HG02938 (cell line): Measurements from ENCODE around the gene FAP.

Source experiments
- ATAC-seq: cut with Tn5 transposase; IDR thresholded peaks from one replicate; pipeline ENCODE4 v1.9.1; 2021; ENCODE audit warnings: mild to moderate bottlenecking, moderate library complexity; ENCODE audit not compliant: unreplicated experiment

The FAP gene

DNA sequence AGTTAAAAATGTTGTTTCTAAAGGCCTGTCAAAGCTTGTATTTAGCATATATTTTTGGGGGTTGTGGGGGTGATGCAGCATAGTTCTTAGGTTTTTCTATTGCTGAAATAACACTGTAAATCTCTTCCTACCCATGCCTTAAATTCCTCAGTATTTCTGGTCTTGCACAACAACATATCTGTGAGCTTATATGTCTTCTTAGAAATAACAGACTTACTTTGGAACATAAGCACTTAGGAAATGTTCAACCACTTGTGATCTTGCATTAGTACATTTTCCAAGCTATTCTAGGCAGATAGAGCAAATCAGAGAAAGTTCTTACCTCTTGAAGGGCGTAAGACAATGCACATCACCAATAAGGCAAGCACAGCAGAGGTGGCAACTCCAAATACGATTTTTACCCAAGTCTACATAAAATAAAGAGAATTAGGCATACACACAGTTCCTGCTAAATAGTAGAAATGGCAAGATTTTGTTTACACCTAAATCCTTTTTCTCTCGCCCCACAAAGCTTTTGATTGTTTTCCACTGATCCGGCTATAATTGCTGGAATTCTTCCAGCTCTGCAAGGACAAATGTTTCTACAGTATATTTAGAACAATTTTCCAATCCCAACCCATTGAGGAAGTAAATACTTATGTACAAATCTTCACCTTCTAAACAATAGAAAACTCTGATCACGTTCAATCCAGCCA, 512 bp downstream of the FAP start:
- no peak for ATAC-seq

- ATAC-seq, result no peak
Measured at GRCh38 chr2:162241571-162241970, 1.7 kb downstream of the FAP start.

DNA sequence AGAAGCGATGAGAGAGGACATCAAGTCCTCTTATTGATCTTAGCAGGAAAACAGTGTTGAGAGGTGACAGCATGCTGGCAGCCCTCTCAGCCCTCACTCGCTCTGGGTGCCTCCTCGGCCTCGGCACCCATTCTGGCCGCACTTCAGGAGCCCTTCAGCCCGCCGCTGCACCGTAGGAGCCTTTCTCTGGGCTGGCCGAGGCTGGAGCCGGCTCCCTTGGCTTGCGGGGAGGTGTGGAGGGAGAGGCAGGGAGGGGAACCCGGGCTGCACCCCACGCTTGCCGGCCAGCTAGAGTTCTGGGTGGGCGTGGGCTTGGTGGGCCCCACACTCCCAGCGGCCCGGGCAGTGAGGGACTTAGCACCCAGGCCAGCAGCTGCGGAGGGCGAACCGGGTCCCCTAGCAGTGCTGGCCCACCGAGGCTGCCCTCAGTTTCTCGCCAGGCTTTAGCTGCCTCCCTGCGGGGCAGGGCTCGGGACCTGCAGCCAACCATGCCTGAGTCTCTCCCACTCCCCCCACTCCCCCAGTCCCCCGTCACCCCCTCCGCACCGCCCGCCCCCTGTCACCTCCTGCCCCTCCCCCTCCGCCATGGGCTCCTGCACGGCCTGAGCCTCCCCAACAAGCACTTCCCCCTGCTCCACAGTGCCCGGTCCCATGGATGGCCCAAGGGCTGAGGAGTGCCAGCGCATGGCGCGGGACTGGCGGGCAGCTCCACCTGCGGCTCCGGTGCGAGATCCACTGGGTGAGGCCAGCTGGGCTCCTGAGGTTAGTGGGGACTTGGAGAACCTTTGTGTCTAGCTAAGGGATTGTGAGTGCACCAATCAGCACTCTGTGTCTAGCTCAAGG, 8.4 kb downstream of the FAP start:
- ATAC-seq, result no peak

GRCh38 chr2:162233197-162233596, 10.0 kb downstream of the FAP start:
- ATAC-seq, result no peak

DNA sequence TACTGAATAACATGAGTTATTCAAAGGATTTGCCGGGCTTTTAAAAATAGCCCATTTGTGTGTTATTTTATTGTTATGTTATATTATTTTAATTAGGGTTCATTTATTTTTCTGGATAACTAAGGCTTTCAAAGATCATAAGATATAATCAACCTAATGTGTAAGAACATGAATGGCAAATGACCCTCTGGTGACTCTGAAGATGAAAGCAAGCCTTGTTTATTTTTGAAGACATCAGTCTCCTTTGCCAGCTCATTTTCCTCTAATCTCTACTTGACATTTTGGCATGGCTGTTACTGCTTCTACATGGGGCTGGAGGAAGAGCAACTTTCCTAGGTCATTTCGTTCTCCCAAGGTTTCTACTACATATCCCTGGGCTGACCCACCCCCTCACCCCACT, 10.6 kb downstream of the FAP start:
- no peak for ATAC-seq

GRCh38 chr2:162232027-162232426, 11.2 kb downstream of the FAP start:
- ATAC-seq, result no peak

GRCh38 chr2:162230761-162231160, 12.5 kb downstream of the FAP start:
- no peak for ATAC-seq

DNA sequence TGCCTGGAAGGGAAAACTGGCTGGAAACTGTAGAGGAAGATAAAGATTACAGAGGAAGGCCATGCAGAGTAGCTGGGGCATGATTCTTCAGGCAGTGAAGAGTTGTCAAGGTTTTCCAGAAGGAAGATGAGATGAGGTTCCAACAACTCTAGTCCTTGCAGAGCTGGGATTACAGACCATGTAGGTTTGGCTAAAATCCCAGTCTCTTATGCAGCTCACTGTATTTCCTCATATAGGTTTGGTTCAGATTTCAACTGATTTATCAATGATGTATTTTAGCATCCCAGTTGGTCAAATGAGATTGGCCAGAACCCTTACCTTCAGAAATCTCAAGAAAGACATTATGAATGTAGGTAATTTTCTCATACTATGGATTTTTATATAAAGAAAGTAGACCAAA, 16.4 kb downstream of the FAP start:
- ATAC-seq, result no peak

DNA sequence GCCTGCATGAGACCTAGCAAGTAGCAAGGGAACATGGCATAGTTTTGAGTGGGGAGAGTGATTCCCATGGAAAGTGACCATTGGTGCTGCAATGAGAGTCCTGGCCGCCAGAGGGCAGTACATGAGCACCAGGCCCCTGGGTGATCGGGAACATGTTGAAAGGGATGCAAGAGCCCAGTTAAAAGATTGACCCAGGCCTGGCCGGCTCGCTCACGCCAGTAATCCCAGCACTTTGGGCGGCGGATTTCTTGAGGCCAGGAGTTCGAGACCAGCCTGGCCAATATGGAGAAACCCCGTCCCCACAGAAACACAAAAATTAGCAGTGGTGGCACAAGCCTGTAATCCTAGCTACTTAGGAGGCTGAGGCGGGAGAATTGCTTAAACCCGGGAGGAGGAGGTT, 22.2 kb downstream of the FAP start:
- ATAC-seq, result peak; percentile 91

DNA sequence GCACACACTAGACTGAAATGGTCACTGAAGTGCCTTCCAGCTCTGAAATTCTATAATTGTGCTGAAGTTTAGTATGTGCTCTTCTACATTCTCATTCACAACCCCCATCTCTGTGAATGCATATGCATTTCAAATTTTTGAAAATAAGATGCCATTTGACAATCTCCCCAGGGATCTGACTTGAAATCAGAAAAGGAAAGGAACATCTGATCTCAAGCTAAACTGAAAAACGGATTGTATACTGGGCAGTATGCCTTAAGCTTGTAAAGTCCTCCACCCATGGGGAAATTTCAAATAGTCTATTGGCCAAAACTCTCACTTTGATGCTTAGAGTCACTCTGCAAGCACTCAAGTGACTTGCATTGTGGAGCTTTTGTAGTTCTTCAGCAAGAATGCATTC, 22.9 kb downstream of the FAP start:
- ATAC-seq, result no peak

DNA sequence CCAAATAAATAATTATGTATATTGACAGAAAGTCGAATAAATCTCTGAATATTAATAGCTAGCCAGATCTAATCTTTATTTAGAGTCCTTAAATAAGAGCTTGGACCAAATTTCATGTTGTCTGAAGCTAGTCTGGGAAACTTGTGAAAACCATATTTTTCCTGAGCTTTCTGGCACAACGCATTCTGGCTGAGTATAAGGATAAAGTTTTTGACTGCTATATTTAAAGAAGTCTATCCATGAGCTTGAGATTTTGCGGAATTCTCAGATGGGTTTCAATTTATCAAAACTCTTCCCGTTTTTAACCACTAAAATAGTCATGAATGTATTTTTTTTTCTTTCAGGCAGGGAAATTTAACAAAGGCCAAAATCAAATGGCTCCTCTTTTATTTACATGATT, 23.8 kb downstream of the FAP start:
- no peak for ATAC-seq

- no peak for ATAC-seq
Measured at GRCh38 chr2:162217598-162217997, 25.6 kb downstream of the FAP start.

DNA sequence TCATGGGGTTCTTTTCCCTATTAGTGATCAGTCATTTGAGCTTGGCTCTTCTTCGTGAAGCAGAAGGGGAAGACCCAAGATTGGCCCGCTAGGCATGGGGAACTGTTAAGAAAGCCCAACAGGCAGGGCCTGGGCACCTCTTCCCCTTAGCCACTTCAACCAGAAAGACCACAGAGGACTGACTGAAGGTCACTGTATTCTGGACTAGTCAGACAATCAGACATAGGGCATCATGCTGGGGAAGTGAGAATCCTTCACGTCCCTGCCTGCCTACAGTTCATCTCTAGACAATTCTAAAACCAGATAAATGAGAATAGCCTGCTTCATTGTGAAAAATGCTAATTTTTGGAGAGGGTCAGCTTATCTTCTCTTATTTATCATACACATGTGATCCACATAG, 28.1 kb downstream of the FAP start:
- no peak for ATAC-seq

- no peak for ATAC-seq
Measured at GRCh38 chr2:162212366-162212765, 30.9 kb downstream of the FAP start.

DNA sequence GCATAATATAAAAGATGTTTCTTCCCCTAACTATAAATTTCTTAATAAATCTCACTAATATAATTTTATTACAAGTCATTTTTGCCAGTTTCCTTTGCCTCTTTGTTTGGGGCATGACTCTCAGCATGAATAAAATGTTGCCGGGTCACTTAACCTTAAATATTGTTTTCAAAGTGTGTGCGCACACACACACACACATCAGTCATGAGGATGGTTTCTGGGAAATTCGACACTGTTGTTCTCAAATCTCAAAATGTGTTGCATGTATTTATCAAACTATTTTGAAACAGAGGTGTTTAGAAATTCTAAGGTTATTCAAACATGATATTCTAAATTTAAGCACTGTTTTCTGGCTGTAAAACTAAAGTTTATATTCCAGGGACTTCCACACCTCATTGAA, 31.5 kb downstream of the FAP start:
- no peak for ATAC-seq

GRCh38 chr2:162210385-162210784, 32.9 kb downstream of the FAP start:
- ATAC-seq, result no peak

DNA sequence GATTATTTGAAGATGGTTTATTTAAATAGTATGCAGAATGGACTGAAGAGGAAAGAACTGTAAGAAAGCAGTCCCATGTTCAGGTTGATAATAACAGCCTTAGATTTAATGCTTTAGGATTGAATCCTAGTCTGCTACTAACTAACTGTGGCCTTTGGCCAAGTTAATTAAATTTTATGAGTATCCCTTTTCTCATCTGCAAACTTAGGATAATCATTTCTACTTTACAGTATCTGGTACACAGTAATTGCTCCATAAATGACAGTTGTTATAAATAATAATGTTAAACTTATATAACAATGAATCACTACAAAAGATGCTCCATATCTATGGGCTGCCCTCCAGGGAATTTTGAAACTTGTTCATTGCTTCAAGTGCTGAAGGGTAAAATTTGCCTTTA, 41.0 kb downstream of the FAP start:
- no peak for ATAC-seq

GRCh38 chr2:162200636-162201035, 42.6 kb downstream of the FAP start:
- ATAC-seq, result no peak

DNA sequence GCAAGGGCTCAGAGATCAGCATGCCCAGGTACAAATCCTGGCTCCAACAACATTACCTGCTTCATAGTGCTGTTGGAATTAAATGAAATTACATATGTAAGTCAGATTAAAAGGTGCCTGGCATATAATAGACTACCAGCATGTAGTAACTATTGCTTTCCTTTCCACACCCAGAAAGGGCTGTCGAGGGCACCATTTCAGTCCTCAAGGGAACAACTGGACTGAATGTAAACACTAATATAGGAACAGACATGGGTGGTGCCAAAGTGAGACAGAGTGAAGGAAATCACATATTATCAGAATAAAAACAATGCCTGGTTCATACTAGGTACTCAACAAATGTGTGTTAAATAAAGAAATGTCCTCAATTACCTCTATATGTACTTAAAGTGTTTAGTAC, 43.3 kb downstream of the FAP start:
- ATAC-seq, result no peak

DNA sequence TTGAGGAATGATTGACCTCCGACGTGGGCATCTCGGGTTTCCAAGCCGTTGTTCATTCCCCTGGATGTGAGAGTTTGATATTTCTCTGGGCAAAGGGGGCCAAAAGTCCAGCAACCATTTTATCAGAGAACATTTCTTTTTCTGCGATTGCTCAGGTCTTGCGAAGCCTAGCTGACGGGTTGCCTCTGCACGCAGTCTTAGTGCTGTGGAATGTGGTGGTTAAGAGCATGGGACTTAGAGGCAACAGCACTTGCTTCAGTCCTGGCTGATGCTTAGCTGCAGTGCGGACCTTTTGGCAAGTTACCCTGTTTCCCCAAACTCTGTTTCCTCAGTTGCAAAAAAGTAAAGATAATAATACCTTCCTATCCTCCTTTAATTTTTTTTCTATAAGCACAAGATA, 45.0 kb downstream of the FAP start:
- ATAC-seq, result no peak

GRCh38 chr2:162197069-162197825, 46.0 kb downstream of the FAP start:
- ATAC-seq, result no peak

DNA sequence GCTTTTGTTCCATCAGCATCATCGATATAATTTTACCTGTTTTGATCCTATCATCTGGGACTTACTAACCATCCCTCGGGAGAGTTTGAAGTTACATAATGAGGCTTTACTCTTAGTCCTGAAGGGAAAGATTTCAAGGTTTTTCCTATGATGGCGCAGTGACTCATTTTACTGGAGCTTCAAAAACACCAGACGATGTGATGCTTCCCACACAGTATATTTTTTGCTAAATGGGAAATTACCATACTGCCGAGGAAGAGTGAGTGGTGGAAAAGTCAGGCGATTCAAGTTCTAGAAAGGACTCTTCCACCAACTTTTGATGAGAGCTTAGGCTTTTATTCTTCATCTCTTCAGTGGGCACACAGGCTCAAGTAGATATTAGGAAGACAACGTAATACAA, 46.6 kb downstream of the FAP start:
- ATAC-seq, result no peak
